ENCODE results near the gene KCNMB2. TPM values are rescaled to one million over a fixed set of nuclear protein-coding genes. Genes with fewer than 3 reads are reported as not detected.

The KCNMB2 gene
- total RNA-seq, 4 donors from 2014 or later: 0.82 TPM; not detected in 3

DNA sequence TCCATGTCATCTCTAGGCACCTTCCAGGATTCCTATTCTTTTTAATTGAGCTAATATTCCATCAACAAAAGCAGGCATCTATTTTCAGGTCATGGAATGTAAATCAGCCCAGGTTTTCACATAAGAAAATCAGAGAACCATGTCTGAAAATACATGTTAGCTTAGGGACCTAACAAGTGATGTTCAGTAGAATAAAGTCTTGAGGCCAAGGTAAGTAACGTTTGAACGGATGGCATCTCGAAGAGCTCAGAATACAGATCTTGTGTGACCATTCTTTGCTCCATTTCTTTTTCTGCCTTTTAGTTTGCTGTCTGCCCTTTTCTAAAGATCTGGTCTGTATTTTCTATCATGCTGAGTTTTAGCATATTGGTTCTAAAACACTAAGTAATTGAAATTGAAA lies 16.5 kb upstream of the KCNMB2 start:
- no peak overlapping the region for H3K27ac ChIP-seq
- DNase-seq: no peak
- no peaks in the 10 kb centered on the region for H3K36me3 ChIP-seq
- TF ChIP-seq, protein P1, sequence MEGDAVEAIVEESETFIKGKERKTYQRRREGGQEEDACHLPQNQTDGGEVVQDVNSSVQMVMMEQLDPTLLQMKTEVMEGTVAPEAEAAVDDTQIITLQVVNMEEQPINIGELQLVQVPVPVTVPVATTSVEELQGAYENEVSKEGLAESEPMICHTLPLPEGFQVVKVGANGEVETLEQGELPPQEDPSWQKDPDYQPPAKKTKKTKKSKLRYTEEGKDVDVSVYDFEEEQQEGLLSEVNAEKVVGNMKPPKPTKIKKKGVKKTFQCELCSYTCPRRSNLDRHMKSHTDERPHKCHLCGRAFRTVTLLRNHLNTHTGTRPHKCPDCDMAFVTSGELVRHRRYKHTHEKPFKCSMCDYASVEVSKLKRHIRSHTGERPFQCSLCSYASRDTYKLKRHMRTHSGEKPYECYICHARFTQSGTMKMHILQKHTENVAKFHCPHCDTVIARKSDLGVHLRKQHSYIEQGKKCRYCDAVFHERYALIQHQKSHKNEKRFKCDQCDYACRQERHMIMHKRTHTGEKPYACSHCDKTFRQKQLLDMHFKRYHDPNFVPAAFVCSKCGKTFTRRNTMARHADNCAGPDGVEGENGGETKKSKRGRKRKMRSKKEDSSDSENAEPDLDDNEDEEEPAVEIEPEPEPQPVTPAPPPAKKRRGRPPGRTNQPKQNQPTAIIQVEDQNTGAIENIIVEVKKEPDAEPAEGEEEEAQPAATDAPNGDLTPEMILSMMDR (IDR thresholded peaks at IDR 0.05): no peak
- TF ChIP-seq POLR2A (IDR thresholded peaks at IDR 0.05) (no peak), POLR2AphosphoS5 (IDR thresholded peaks at IDR 0.05) (no peak), EP300 (IDR thresholded peaks at IDR 0.05; ENCODE audit: low read depth) (no peak)
- no peaks in the 10 kb centered on the region for H3K27me3 ChIP-seq
- no peaks in the 10 kb centered on the region for H3K9me3 ChIP-seq
- in situ Hi-C loops (cut with MboI; ENCODE audit: low pct_ligation_motif_present in 1 of 4, low pct_unique_long_range_greater_than_20kb in 1 of 4, low sequenced_read_pairs in 3 of 4) (no loop called here), intact Hi-C loops (cut with DNase I; ENCODE audit: low total_unique reads) (no loop called here)
- no peaks in the 10 kb centered on the region for H3K4me1 ChIP-seq
- WGBS, 2 donors (ENCODE audit: low coverage in 1 of 2): 94 to 97% methylated on average over 3 of the region's 3 CpGs
- no peak overlapping the region for H3K4me3 ChIP-seq

- WGBS, 2 donors (ENCODE audit: low coverage in 1 of 2): 94 to 100% methylated on average over 2 of the region's 2 CpGs
- no peaks in the 10 kb centered on the region for H3K9me3 ChIP-seq
- no peak overlapping the region for H3K27ac ChIP-seq
- no peaks in the 10 kb centered on the region for H3K27me3 ChIP-seq
- H3K36me3 ChIP-seq: no peaks in the 10 kb centered on the region
- no peaks in the 10 kb centered on the region for H3K4me1 ChIP-seq
- in situ Hi-C loops (cut with MboI; ENCODE audit: low pct_ligation_motif_present in 1 of 4, low pct_unique_long_range_greater_than_20kb in 1 of 4, low sequenced_read_pairs in 3 of 4) (no loop called here), intact Hi-C loops (cut with DNase I; ENCODE audit: low total_unique reads) (no loop called here)
- DNase-seq: no peak
- TF ChIP-seq POLR2A (IDR thresholded peaks at IDR 0.05) (no peak), EP300 (IDR thresholded peaks at IDR 0.05; ENCODE audit: low read depth) (no peak), POLR2AphosphoS5 (IDR thresholded peaks at IDR 0.05) (no peak)
- TF ChIP-seq, protein P1 (IDR thresholded peaks at IDR 0.05): no peak
- no peak overlapping the region for H3K4me3 ChIP-seq
These were observed 15.8 kb upstream of the KCNMB2 start for GRCh38 chr3:178520451-178520850.

GRCh38 chr3:178522200-178523052 lies 13.8 kb upstream of the KCNMB2 start:
- 76 to 80% methylated on average over 5 of the region's 5 CpGs for WGBS, 2 donors (ENCODE audit: low coverage in 1 of 2)
- intact Hi-C loops (cut with DNase I; ENCODE audit: low total_unique reads) (no loop called here), in situ Hi-C loops (cut with MboI; ENCODE audit: low pct_ligation_motif_present in 1 of 4, low pct_unique_long_range_greater_than_20kb in 1 of 4, low sequenced_read_pairs in 3 of 4) (no loop called here)
- no peak for DNase-seq
- Histone ChIP-seq H3K27ac (no peak overlapping the region), H3K27me3 (no peaks in the 10 kb centered on the region), H3K36me3 (no peaks in the 10 kb centered on the region), H3K4me1 (no peaks in the 10 kb centered on the region), H3K4me3 (no peak overlapping the region), H3K9me3 (no peaks in the 10 kb centered on the region)
- TF ChIP-seq POLR2AphosphoS5 (IDR thresholded peaks at IDR 0.05): no peak
- no peak for TF ChIP-seq POLR2A (IDR thresholded peaks at IDR 0.05)
- TF ChIP-seq, protein P1 (IDR thresholded peaks at IDR 0.05): no peak
- TF ChIP-seq EP300 (IDR thresholded peaks at IDR 0.05; ENCODE audit: low read depth): no peak

DNA sequence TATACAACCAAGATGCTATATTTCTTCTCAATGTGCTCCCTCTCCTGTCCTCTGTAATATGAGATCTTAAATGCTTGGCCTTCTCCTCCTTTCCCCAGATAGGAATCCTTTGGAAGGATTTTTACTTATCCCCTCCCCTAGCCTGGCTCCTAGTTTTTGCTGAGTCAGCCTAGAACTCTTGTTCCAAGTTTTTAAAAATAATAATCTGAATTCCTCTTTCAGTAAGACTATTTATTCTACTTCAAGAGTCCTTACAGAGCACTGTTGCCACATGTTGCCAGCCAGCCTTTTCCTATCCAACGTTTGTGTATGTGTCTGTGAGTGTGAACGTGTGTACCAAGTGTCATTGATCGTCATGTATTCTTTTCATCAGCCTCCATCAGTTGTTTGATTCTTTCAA lies 11.0 kb upstream of the KCNMB2 start:
- H3K4me3 ChIP-seq: no peak overlapping the region
- DNase-seq: no peak
- WGBS, 2 donors (ENCODE audit: low coverage in 1 of 2): 69 to 72% methylated on average over 3 of the region's 3 CpGs
- H3K27ac ChIP-seq: no peak overlapping the region
- H3K4me1 ChIP-seq: no peaks in the 10 kb centered on the region
- H3K27me3 ChIP-seq: no peaks in the 10 kb centered on the region
- intact Hi-C loops (cut with DNase I; ENCODE audit: low total_unique reads) (no loop called here), in situ Hi-C loops (cut with MboI; ENCODE audit: low pct_ligation_motif_present in 1 of 4, low pct_unique_long_range_greater_than_20kb in 1 of 4, low sequenced_read_pairs in 3 of 4) (no loop called here)
- TF ChIP-seq, protein P1 (IDR thresholded peaks at IDR 0.05): no peak
- TF ChIP-seq POLR2A (IDR thresholded peaks at IDR 0.05): no peak
- TF ChIP-seq POLR2AphosphoS5 (IDR thresholded peaks at IDR 0.05): no peak
- no peak for TF ChIP-seq EP300 (IDR thresholded peaks at IDR 0.05; ENCODE audit: low read depth)
- no peaks in the 10 kb centered on the region for H3K9me3 ChIP-seq
- H3K36me3 ChIP-seq: no peaks in the 10 kb centered on the region

Measured in transverse colon (tissue), 4 donors.